Measurements from ENCODE around the gene CLEC4E. TPM values are rescaled to one million over a fixed set of nuclear protein-coding genes. Genes with fewer than 3 reads are reported as not detected.

The CLEC4E gene
- total and polyA plus RNA-seq, 2 of the 4 experiments (the other 2 are of a cell fraction): not detected

- Histone ChIP-seq H2AK9ac (replicated peaks; ENCODE audit: low read depth, low read length, poor library complexity) (no peak overlapping the region), H3K56ac (ENCODE audit: extremely low read depth, insufficient read depth, low read length) (no peak overlapping the region), H2BK15ac (ENCODE audit: low read depth, low read length) (no peak overlapping the region), H3K4me2 (ENCODE audit: low read depth, low read length) (no peak overlapping the region), H2BK20ac (ENCODE audit: low read depth, low read length) (no peak overlapping the region), H3K4me1 (ENCODE audit: control insufficient read depth, insufficient read depth, low read length) (no peaks in the 10 kb centered on the region), H3K79me1 (ENCODE audit: low read depth in 1 of 2, low read length in 2 of 2) (no peaks in the 10 kb centered on the region), H3K27me3 (ENCODE audit: control insufficient read depth, insufficient read depth, low read length) (no peaks in the 10 kb centered on the region), H3K14ac (replicated peaks; ENCODE audit: low read depth, low read length) (no peak overlapping the region), H2AFZ (replicated peaks; ENCODE audit: low read length, poor library complexity) (no peak overlapping the region), H3K27ac (ENCODE audit: insufficient read depth, low read length) (no peak overlapping the region), H2AK5ac (ENCODE audit: low read depth, low read length) (no peak overlapping the region), H2BK5ac (ENCODE audit: low read depth, low read length, poor library complexity, severe bottlenecking) (no peak overlapping the region), H4K8ac (ENCODE audit: low read depth in 2 of 2, low read length in 2 of 2) (no peak overlapping the region), H3K9ac (ENCODE audit: low read depth, low read length) (no peak overlapping the region), H4K91ac (ENCODE audit: insufficient read depth, low read depth, low read length) (no peak overlapping the region), H2BK120ac (ENCODE audit: low read depth, low read length) (no peak overlapping the region), H3K4ac (ENCODE audit: low read depth, low read length) (no peak overlapping the region), H3K36me3 (ENCODE audit: control insufficient read depth, insufficient read depth, low read length) (no peaks in the 10 kb centered on the region), H3K9me1 (ENCODE audit: insufficient read depth, low read length) (no peaks in the 10 kb centered on the region), H4K5ac (ENCODE audit: low read depth, low read length) (no peak overlapping the region), H3K18ac (ENCODE audit: low read depth, low read length) (no peak overlapping the region), H3K9me3 (ENCODE audit: control insufficient read depth, insufficient read depth, low read length) (no peaks in the 10 kb centered on the region), H4K20me1 (ENCODE audit: insufficient read depth, low read length) (no peaks in the 10 kb centered on the region), H3K23ac (ENCODE audit: low read depth, low read length) (no peak overlapping the region), H3K4me3 (ENCODE audit: insufficient read depth, low read depth, low read length) (no peak overlapping the region)
- intact Hi-C loops (cut with micrococcal nuclease) (loop anchor here (10.0 kb wide), 1 partner anchor 348 kb away; no protein-coding TSS in a partner anchor), dilution Hi-C loops (cut with HindIII; ENCODE audit: low sequenced_read_pairs, unreplicated experiment) (no loop called here), in situ Hi-C loops (cut with MboI; ENCODE audit: low sequenced_read_pairs) (no loop called here)
- no peak for TF ChIP-seq RAD21 (IDR thresholded peaks at IDR 0.05; ENCODE audit: low read length)
- TF ChIP-seq FOS (IDR thresholded peaks at IDR 0.05; ENCODE audit: low read depth, low read length): no peak
- TF ChIP-seq, protein P1, sequence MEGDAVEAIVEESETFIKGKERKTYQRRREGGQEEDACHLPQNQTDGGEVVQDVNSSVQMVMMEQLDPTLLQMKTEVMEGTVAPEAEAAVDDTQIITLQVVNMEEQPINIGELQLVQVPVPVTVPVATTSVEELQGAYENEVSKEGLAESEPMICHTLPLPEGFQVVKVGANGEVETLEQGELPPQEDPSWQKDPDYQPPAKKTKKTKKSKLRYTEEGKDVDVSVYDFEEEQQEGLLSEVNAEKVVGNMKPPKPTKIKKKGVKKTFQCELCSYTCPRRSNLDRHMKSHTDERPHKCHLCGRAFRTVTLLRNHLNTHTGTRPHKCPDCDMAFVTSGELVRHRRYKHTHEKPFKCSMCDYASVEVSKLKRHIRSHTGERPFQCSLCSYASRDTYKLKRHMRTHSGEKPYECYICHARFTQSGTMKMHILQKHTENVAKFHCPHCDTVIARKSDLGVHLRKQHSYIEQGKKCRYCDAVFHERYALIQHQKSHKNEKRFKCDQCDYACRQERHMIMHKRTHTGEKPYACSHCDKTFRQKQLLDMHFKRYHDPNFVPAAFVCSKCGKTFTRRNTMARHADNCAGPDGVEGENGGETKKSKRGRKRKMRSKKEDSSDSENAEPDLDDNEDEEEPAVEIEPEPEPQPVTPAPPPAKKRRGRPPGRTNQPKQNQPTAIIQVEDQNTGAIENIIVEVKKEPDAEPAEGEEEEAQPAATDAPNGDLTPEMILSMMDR (conservative IDR thresholded peaks at IDR 0.05; ENCODE audit: low read depth, low read length): no peak
- no peak for TF ChIP-seq POLR2A (IDR thresholded peaks at IDR 0.05; ENCODE audit: low read depth, low read length)
- no peak for TF ChIP-seq RFX5 (IDR thresholded peaks at IDR 0.05; ENCODE audit: low read depth, low read length)
- no peak for TF ChIP-seq BHLHE40 (IDR thresholded peaks at IDR 0.05; ENCODE audit: low read depth, low read length)
- TF ChIP-seq RCOR1 (IDR thresholded peaks at IDR 0.05; ENCODE audit: insufficient replicate concordance, low read length): no peak
- TF ChIP-seq CEBPB (IDR thresholded peaks at IDR 0.05; ENCODE audit: low read depth, low read length): no peak
- no peak for TF ChIP-seq SMC3 (IDR thresholded peaks at IDR 0.05; ENCODE audit: low read depth, low read length)
- TF ChIP-seq, protein P2, sequence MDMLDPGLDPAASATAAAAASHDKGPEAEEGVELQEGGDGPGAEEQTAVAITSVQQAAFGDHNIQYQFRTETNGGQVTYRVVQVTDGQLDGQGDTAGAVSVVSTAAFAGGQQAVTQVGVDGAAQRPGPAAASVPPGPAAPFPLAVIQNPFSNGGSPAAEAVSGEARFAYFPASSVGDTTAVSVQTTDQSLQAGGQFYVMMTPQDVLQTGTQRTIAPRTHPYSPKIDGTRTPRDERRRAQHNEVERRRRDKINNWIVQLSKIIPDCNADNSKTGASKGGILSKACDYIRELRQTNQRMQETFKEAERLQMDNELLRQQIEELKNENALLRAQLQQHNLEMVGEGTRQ (IDR thresholded peaks at IDR 0.05; ENCODE audit: low read depth, low read length): no peak
- ChIA-PET CTCF (no interaction called here), POLR2A (ENCODE audit: unreplicated experiment) (no interaction called here)
- no peak for ATAC-seq (ENCODE audit: low read depth)
- no CpG with 5 or more reads among the region's 3 CpGs for WGBS, 2 experiments (ENCODE audit: extremely low coverage in 2 of 2, insufficient read length in 1 of 2)
- no peak for DNase-seq
- no TSS peak for BruUV-seq (replicated peaks)
Measured at GRCh38 chr12:8546591-8546990, 5.9 kb upstream of the CLEC4E start.

Data from IMR-90 (cell line).